ENCODE data around the gene STAMBP. TPM values are rescaled to one million over a fixed set of nuclear protein-coding genes. Genes with fewer than 3 reads are reported as not detected.

The STAMBP gene
- total and polyA plus RNA-seq, 2 of the 13 experiments (the other 11 are each of a cell fraction or from before 2014, with no cell fraction given) = 49.6 to 53.2 TPM

DNA sequence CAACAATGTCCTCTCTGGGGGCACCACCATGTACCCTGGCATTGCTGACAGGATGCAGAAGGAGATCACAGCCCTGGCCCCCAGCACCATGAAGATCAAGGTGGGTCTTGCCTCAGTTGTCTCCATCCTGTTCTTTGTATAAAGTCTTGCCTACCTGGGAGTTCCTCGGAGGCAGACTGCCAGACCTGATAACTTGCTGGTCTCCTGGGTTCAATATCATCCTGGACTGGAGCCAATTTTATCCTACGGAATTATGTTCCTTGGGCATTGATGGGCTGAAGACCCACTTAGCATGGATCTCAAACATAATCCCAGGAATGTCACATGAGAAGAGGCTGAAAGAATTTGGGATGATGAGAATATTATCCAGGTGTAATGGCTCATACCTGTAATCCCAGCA, 87.9 kb downstream of the STAMBP start:
- ATAC-seq = no peak
- H3K27me3 ChIP-seq (ENCODE audit: control insufficient read depth in 1 of 2, insufficient read depth in 2 of 2, low read length in 2 of 2) = peaks cover 2 to 8% of the 10 kb centered on the region in 2 experiments; a peak in 2 of 5 replicates
- no peaks in the 10 kb centered on the region for H3K9me3 ChIP-seq (ENCODE audit: low read length)
- intact Hi-C loops (cut with micrococcal nuclease; ENCODE audit: unreplicated experiment) (no loop called here), in situ Hi-C loops (cut with HindIII; ENCODE audit: extremely low pct_ligation_motif_present, low pct_unique_long_range_greater_than_20kb) (no loop called here)
- no peak overlapping the region for H3K9ac ChIP-seq (ENCODE audit: insufficient read depth, low read depth, low read length)
- DNase-seq (ENCODE audit: low spot score) = no peak
- ChIA-PET CTCF (ENCODE audit: low intra/inter-chr PET ratio, low total read pairs) (no interaction called here), POLR2A (no interaction called here)
- no peaks in the 10 kb centered on the region for H3K79me2 ChIP-seq (ENCODE audit: insufficient read depth, low read length)
- no peak overlapping the region for H3K27ac ChIP-seq (ENCODE audit: extremely low read length, insufficient read depth, low read length)
- FAIRE-seq = no peak
- H3K4me1 ChIP-seq (ENCODE audit: insufficient read depth, low read length) = peaks cover 9% of the 10 kb centered on the region; the same call in 1 of the 2 replicates
- no peak overlapping the region for H3K4me3 ChIP-seq (replicated peaks in 1 of 3; ENCODE audit: insufficient read depth in 1 of 3, low read depth in 2 of 3, low read length in 3 of 3)
- BruUV-seq (replicated peaks) = no TSS peak
- H4K20me1 ChIP-seq (ENCODE audit: insufficient read depth, low read length) = no peaks in the 10 kb centered on the region
- no peaks in the 10 kb centered on the region for H3K36me3 ChIP-seq (replicated peaks in 1 of 2; ENCODE audit: control insufficient read depth in 1 of 2, insufficient read depth in 2 of 2, low read length in 2 of 2)
- 0% methylated on average over 1 of the region's 2 CpGs for WGBS (ENCODE audit: low lambda C conversion rate)
- H2AFZ ChIP-seq (ENCODE audit: low read length) = no peak overlapping the region
- no peak overlapping the region for H3K4me2 ChIP-seq (ENCODE audit: low read depth, low read length)
- TF ChIP-seq, protein P1, sequence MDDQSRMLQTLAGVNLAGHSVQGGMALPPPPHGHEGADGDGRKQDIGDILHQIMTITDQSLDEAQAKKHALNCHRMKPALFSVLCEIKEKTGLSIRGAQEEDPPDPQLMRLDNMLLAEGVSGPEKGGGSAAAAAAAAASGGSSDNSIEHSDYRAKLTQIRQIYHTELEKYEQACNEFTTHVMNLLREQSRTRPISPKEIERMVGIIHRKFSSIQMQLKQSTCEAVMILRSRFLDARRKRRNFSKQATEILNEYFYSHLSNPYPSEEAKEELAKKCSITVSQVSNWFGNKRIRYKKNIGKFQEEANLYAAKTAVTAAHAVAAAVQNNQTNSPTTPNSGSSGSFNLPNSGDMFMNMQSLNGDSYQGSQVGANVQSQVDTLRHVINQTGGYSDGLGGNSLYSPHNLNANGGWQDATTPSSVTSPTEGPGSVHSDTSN (CRISPR knock-in tag; IDR thresholded peaks at IDR 0.05; ENCODE audit: borderline replicate concordance) = no peak
- TF ChIP-seq NR2F6 (IDR thresholded peaks at IDR 0.05) (no peak), NR2F6 (CRISPR knock-in tag; IDR thresholded peaks at IDR 0.05) (no peak), ZSCAN22 (CRISPR knock-in tag; IDR thresholded peaks at IDR 0.05) (no peak), SMC3 (IDR thresholded peaks at IDR 0.05; ENCODE audit: low read length) (no peak), ZFP41 (CRISPR knock-in tag; IDR thresholded peaks at IDR 0.05; ENCODE audit: borderline replicate concordance) (no peak), HNRNPH1 (optimal IDR thresholded peaks at IDR 0.05; ENCODE audit: low read depth, low read length) (no peak), BRCA1 (CRISPR knock-in tag; IDR thresholded peaks at IDR 0.05) (no peak), ZEB1 (IDR thresholded peaks at IDR 0.05; ENCODE audit: insufficient replicate concordance, low read depth) (no peak), HNF4G (IDR thresholded peaks at IDR 0.05; ENCODE audit: borderline replicate concordance, low read depth, low read length) (no peak), HNF4G (CRISPR knock-in tag; IDR thresholded peaks at IDR 0.05; ENCODE audit: borderline replicate concordance, low read depth) (no peak), ZNF761 (CRISPR knock-in tag; conservative IDR thresholded peaks at IDR 0.05) (no peak), NFKBIZ (CRISPR knock-in tag; IDR thresholded peaks at IDR 0.05) (no peak), ZBTB20 (CRISPR knock-in tag; IDR thresholded peaks at IDR 0.05; ENCODE audit: borderline replicate concordance, low read depth) (no peak)
- TF ChIP-seq, protein P2, sequence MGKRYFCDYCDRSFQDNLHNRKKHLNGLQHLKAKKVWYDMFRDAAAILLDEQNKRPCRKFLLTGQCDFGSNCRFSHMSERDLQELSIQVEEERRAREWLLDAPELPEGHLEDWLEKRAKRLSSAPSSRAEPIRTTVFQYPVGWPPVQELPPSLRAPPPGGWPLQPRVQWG (CRISPR knock-in tag; IDR thresholded peaks at IDR 0.05; ENCODE audit: borderline replicate concordance, low read depth) = no peak
- TF ChIP-seq, protein P3, sequence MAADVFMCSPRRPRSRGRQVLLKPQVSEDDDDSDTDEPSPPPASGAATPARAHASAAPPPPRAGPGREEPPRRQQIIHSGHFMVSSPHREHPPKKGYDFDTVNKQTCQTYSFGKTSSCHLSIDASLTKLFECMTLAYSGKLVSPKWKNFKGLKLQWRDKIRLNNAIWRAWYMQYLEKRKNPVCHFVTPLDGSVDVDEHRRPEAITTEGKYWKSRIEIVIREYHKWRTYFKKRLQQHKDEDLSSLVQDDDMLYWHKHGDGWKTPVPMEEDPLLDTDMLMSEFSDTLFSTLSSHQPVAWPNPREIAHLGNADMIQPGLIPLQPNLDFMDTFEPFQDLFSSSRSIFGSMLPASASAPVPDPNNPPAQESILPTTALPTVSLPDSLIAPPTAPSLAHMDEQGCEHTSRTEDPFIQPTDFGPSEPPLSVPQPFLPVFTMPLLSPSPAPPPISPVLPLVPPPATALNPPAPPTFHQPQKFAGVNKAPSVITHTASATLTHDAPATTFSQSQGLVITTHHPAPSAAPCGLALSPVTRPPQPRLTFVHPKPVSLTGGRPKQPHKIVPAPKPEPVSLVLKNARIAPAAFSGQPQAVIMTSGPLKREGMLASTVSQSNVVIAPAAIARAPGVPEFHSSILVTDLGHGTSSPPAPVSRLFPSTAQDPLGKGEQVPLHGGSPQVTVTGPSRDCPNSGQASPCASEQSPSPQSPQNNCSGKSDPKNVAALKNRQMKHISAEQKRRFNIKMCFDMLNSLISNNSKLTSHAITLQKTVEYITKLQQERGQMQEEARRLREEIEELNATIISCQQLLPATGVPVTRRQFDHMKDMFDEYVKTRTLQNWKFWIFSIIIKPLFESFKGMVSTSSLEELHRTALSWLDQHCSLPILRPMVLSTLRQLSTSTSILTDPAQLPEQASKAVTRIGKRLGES (CRISPR knock-in tag; IDR thresholded peaks at IDR 0.05; ENCODE audit: borderline replicate concordance) = no peak
- TF ChIP-seq, protein P4, sequence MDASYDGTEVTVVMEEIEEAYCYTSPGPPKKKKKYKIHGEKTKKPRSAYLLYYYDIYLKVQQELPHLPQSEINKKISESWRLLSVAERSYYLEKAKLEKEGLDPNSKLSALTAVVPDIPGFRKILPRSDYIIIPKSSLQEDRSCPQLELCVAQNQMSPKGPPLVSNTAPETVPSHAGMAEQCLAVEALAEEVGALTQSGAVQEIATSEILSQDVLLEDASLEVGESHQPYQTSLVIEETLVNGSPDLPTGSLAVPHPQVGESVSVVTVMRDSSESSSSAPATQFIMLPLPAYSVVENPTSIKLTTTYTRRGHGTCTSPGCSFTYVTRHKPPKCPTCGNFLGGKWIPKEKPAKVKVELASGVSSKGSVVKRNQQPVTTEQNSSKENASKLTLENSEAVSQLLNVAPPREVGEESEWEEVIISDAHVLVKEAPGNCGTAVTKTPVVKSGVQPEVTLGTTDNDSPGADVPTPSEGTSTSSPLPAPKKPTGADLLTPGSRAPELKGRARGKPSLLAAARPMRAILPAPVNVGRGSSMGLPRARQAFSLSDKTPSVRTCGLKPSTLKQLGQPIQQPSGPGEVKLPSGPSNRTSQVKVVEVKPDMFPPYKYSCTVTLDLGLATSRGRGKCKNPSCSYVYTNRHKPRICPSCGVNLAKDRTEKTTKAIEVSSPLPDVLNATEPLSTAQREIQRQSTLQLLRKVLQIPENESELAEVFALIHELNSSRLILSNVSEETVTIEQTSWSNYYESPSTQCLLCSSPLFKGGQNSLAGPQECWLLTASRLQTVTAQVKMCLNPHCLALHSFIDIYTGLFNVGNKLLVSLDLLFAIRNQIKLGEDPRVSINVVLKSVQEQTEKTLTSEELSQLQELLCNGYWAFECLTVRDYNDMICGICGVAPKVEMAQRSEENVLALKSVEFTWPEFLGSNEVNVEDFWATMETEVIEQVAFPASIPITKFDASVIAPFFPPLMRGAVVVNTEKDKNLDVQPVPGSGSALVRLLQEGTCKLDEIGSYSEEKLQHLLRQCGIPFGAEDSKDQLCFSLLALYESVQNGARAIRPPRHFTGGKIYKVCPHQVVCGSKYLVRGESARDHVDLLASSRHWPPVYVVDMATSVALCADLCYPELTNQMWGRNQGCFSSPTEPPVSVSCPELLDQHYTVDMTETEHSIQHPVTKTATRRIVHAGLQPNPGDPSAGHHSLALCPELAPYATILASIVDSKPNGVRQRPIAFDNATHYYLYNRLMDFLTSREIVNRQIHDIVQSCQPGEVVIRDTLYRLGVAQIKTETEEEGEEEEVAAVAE (CRISPR knock-in tag; IDR thresholded peaks at IDR 0.05; ENCODE audit: borderline replicate concordance) = no peak
